Upper lobe of left lung (tissue), 4 donors: ENCODE data around the gene CYGB.

ENCODE experiments used
- POLR2AphosphoS5 ChIP-seq, 2 donors: sonication (generic); formaldehyde crosslinking; IDR thresholded peaks; one replicate each; pipeline ENCODE4 v1.5.1; 2017; ENCODE audit warnings: antibody characterized with exemption in 2 of 2
- TF ChIP-seq, protein P1 (sequence below), 6 experiments: fragments of 450-650 bp in 4 of 6; fragments of 200-600 bp in 2 of 6; sonication (generic) in 2 of 6; IDR thresholded peaks; one replicate each; pipeline ENCODE4 v1.5.1; 2016 to 2019; ENCODE audit warnings: antibody characterized with exemption in 6 of 6

DNA sequence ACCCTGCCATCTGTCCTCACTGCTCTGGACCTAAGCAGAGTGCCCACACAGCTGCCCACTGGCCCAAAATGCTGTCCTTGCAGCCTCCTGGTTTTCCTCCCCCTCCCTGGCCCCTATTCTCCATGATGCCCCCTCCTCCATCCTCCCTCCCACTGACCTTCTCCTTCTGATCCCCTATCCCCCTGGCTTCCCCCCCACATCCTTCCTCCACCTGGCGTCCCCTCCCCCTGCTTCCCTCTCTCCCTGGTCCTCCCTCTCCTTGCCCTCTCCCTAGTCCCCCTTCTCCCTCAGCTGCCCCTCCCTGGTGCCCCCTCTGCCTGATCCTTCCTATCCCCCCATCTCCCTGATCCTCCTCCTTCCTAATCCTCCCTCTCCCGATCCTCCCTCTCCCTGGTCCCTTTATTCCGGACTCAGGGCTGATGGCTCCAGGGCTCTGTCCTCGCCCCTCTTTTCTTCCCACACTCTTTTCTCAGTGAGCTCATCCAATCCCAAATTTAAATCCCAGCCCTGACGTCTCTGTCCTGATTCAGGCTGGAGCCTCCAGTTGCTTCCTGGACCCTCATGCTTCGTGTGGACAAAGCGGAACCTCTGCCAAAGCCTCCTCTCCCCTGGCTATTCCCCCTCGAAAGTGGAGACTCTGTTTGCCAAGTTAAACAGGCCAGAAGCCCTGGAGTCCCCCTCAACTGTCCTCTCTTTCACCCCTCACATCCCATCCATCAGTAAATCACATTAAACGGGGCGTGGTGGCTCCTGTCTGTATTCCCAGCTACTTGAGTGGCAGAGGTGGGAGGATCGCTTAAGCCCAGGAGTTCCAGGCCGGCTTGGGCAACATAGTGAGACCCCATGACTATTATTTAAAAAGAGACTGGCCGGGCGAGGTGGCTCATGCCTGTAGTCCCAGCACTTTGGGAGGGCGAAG, 18.2 kb downstream of the CYGB start:
- TF ChIP-seq, protein P1, sequence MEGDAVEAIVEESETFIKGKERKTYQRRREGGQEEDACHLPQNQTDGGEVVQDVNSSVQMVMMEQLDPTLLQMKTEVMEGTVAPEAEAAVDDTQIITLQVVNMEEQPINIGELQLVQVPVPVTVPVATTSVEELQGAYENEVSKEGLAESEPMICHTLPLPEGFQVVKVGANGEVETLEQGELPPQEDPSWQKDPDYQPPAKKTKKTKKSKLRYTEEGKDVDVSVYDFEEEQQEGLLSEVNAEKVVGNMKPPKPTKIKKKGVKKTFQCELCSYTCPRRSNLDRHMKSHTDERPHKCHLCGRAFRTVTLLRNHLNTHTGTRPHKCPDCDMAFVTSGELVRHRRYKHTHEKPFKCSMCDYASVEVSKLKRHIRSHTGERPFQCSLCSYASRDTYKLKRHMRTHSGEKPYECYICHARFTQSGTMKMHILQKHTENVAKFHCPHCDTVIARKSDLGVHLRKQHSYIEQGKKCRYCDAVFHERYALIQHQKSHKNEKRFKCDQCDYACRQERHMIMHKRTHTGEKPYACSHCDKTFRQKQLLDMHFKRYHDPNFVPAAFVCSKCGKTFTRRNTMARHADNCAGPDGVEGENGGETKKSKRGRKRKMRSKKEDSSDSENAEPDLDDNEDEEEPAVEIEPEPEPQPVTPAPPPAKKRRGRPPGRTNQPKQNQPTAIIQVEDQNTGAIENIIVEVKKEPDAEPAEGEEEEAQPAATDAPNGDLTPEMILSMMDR (IDR thresholded peaks at IDR 0.05) = no peak
- no peak for TF ChIP-seq POLR2AphosphoS5 (IDR thresholded peaks at IDR 0.05)
